SU-DHL-6 (cell line): Measurements from ENCODE around the gene PRKAR1B.
"Not testable (repeated sequence)": the region's sequence is repeated elsewhere in the genome, so short reads cannot be mapped to it uniquely, and the experiment has no call there.

Experiments used
- H2AFZ ChIP-seq: fragments of 200-600 bp; sonication (generic); 2 replicates; pipeline ENCODE4 v1.6.1; 2014; ENCODE audit warnings: low read depth, mild to moderate bottlenecking, moderate library complexity, mixed read lengths, antibody characterized with exemption, low read length; ENCODE audit not compliant: severe bottlenecking
- H3F3A ChIP-seq: fragments of 200-600 bp; shearing (Covaris generic); 2 replicates; pipeline ENCODE4 v1.6.0; 2016; ENCODE audit warnings: antibody characterized with exemption, mild to moderate bottlenecking; ENCODE audit not compliant: insufficient read depth
- H3K27ac ChIP-seq: fragments of 200-600 bp; sonication (generic); 2 replicates; pipeline ENCODE4 v1.5.1; 2016; ENCODE audit warnings: low read depth, mild to moderate bottlenecking, low read length, moderate library complexity, mixed read lengths
- H3K27me3 ChIP-seq: fragments of 200-600 bp; sonication (generic), shearing (Covaris generic); 2 replicates; pipeline ENCODE4 v1.6.0; 2014; ENCODE audit warnings: mild to moderate bottlenecking, low read length
- H3K36me3 ChIP-seq: fragments of 200-600 bp; sonication (generic); 2 replicates; pipeline ENCODE4 v1.6.1; 2014; ENCODE audit warnings: mild to moderate bottlenecking, low read length, mixed read lengths
- H3K4me2 ChIP-seq: fragments of 300-600, 200-600 bp; shearing (Covaris generic), sonication (generic); 2 replicates; pipeline ENCODE4 v1.6.0; 2014; ENCODE audit warnings: low read length, low read depth, mild to moderate bottlenecking; ENCODE audit not compliant: poor library complexity, severe bottlenecking
- H3K4me3 ChIP-seq: fragments of 200-600 bp; sonication (generic); 2 replicates; pipeline ENCODE4 v1.5.1; 2014; ENCODE audit warnings: antibody characterized with exemption, low read length, mild to moderate bottlenecking, mixed read lengths; ENCODE audit not compliant: insufficient read depth, poor library complexity, severe bottlenecking
- H3K79me2 ChIP-seq: fragments of 200-600 bp; sonication (generic); 2 replicates; pipeline ENCODE4 v1.6.1; 2014; ENCODE audit warnings: mild to moderate bottlenecking, low read length, moderate library complexity; ENCODE audit not compliant: insufficient read depth
- H3K9ac ChIP-seq: fragments of 200-600 bp; sonication (generic); 2 replicates; pipeline ENCODE4 v1.7.0; 2014; ENCODE audit warnings: mild to moderate bottlenecking, low read length
- H3K9me2 ChIP-seq: fragments of 200-600 bp; sonication (generic); replicated peaks from 2 replicates; pipeline ENCODE4 v1.6.1; 2014; ENCODE audit warnings: low read length; ENCODE audit not compliant: insufficient read depth
- H3K9me3 ChIP-seq: fragments of 200-600 bp; sonication (generic); 2 replicates; pipeline ENCODE4 v1.6.1; 2014; ENCODE audit warnings: low read length, mixed read lengths; ENCODE audit not compliant: insufficient read depth
- H4K20me1 ChIP-seq: fragments of 200-600 bp; sonication (generic); 2 replicates; pipeline ENCODE4 v1.6.1; 2014; ENCODE audit warnings: low read depth, mild to moderate bottlenecking, antibody characterized with exemption, low read length, moderate library complexity, mixed read lengths
- CTCF ChIP-seq: fragments of 200-600 bp; sonication (generic); IDR thresholded peaks from one replicate; pipeline ENCODE4 v1.5.1; 2017; ENCODE audit warnings: antibody characterized with exemption, mild to moderate bottlenecking, low read length, moderate library complexity; ENCODE audit not compliant: insufficient read depth, poor library complexity, severe bottlenecking
- EZH2phosphoT487 ChIP-seq: fragments of 200-600 bp; sonication (generic), shearing (Covaris generic); conservative IDR thresholded peaks from 2 replicates; pipeline ENCODE4 v1.6.1; 2018; ENCODE audit warnings: mild to moderate bottlenecking, antibody characterized with exemption, low read length, moderate library complexity, mixed read lengths

The PRKAR1B gene

GRCh38 chr7:652881-653280 lies 74.2 kb downstream of the PRKAR1B start:
- Histone ChIP-seq H3K27me3 (no peaks in the 10 kb centered on the region), H3K9ac (no peak overlapping the region), H3K36me3 (no peaks in the 10 kb centered on the region), H3K4me2 (no peak overlapping the region), H2AFZ (no peak overlapping the region), H3K4me3 (no peak overlapping the region), H3K27ac (no peak overlapping the region), H3K9me3 (peaks cover 7% of the 10 kb centered on the region; the same call in 1 of the 2 replicates), H3K79me2 (no peaks in the 10 kb centered on the region), H4K20me1 (no peaks in the 10 kb centered on the region), H3F3A (no peaks in the 10 kb centered on the region), H3K9me2 (no peaks in the 10 kb centered on the region)
- TF ChIP-seq CTCF, result no peak

- H4K20me1 ChIP-seq, H2AFZ ChIP-seq, H3K27me3 ChIP-seq, H3K4me2 ChIP-seq, H3K79me2 ChIP-seq, H3K36me3 ChIP-seq, H3K9ac ChIP-seq, H3K27ac ChIP-seq, H3K4me3 ChIP-seq, H3K9me2 ChIP-seq, H3K9me3 ChIP-seq, H3F3A ChIP-seq: not testable (repeated sequence)
Observed at GRCh38 chr7:652167-652566, 74.9 kb downstream of the PRKAR1B start.

- H3K4me2 ChIP-seq, result no peak overlapping the region
- H3K9me3 ChIP-seq, result peaks cover 7% of the 10 kb centered on the region; the same call in 1 of the 2 replicates
- H3K9me2 ChIP-seq, result no peaks in the 10 kb centered on the region
- H4K20me1 ChIP-seq, result no peaks in the 10 kb centered on the region
- no peaks in the 10 kb centered on the region for H3K27me3 ChIP-seq
- no peak overlapping the region for H3K4me3 ChIP-seq
- no peaks in the 10 kb centered on the region for H3K36me3 ChIP-seq
- H3K9ac ChIP-seq, result no peak overlapping the region
- no peak overlapping the region for H2AFZ ChIP-seq
- H3F3A ChIP-seq, result no peaks in the 10 kb centered on the region
- no peak overlapping the region for H3K27ac ChIP-seq
- no peaks in the 10 kb centered on the region for H3K79me2 ChIP-seq
- TF ChIP-seq CTCF (no peak), EZH2phosphoT487 (no peak)
Observed at GRCh38 chr7:651032-651728, 75.9 kb downstream of the PRKAR1B start.

GRCh38 chr7:650339-651031 lies 76.6 kb downstream of the PRKAR1B start:
- Histone ChIP-seq H4K20me1 (no peaks in the 10 kb centered on the region), H3K79me2 (no peaks in the 10 kb centered on the region), H3K4me3 (no peak overlapping the region), H3K27ac (no peak overlapping the region), H3K9me2 (no peaks in the 10 kb centered on the region), H3F3A (no peaks in the 10 kb centered on the region), H3K4me2 (no peak overlapping the region), H3K27me3 (no peaks in the 10 kb centered on the region), H3K36me3 (no peaks in the 10 kb centered on the region), H3K9me3 (peaks cover 7% of the 10 kb centered on the region; the same call in 1 of the 2 replicates), H2AFZ (no peak overlapping the region), H3K9ac (no peak overlapping the region)
- no peak for TF ChIP-seq EZH2phosphoT487
- TF ChIP-seq CTCF, result no peak
